Measurements from ENCODE around the gene ITGB5.
"Not testable (repeated sequence)": the region's sequence is repeated elsewhere in the genome, so short reads cannot be mapped to it uniquely, and the experiment has no call there.

The ITGB5 gene

DNA sequence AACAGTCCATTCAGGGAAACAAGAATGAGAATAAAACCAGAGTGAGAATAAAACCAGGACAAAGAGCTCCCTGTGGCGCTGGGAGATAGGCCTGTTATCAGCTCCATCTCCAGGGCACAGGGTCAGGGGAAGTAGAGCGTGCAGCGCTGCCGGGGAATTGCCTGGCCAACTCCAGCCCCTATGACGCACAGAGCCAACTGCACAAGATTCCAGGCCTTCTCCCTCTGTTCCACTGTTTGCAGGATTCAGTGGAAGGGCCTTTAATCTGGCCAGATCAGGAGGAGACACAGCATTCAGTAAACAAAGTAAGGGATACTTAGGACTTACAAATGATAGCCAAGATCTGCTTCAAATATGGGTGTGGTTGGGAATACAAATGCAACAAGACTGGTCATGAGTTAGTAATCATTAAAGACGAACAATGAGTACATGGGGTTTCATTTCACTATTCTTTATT is 49.4 kb downstream of the ITGB5 start:
- no peak for DNase-seq (ENCODE audit: low read depth)

GRCh38 chr3:124837065-124837464 is 50.1 kb downstream of the ITGB5 start:
- no peak for DNase-seq (ENCODE audit: low read depth)

DNA sequence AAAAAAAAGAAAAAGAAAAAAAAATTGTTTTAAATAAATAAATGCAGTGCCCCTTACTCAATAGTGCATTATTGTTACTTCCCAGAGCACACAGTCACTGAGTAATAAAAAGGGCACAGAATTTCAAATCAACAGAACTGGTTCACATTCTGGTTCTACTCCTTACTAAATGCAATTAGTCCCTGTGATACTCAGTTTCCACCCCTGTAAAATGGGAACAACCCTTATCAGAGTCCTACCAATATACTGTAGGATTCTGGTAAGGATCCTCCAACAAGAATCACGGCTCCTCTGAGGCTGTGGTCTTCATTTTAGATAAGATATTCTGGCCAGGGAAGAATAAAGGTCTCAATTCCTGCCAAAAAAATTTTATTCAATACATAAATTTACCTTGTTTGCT is 50.7 kb downstream of the ITGB5 start:
- DNase-seq (ENCODE audit: low read depth), result no peak

DNA sequence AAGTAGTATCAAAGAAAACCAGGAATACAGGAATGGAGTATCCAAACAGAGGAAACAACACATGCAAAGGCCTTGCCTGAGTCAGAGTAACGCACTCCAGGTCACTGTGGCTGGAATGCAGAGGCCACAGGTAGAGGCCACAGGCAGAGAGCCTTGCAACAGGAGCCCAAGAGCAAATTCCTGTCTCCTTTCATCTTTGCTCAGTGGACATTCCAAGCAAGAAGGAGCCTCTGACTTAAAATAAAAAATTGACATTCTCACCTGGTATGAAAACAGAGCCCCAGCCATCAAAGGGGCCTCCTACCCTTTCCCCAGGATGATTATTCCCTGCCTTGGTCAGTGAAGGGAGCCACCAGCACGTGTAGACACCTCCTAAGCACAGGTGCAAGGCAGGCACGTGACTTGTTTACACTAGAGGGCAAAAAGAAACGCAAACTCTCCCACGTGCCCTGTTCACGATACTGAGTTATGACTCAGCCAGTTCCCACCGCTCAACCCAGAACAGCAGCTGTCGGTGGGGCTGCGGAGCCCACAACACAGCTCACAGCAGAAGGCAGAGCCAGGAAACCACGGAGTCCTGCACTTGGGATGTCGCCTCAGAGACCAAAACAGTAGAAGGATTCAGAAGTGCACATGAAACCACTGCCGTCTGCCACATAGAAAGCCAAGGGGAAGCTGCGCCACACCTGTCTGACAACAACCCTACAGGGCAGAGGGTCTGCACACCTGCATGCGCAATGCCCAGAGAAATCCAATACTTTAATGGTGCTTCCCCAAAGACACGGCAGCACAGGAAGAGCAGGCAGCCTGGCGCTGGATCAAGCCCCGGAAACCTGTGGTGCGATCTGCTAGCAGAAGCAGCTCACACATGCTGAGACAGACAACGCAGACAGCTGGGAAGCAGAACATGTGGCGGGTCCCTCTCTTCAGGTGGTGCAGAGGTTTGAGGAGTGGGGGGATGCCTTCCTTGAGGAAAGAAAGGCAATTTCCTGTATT is 52.1 kb downstream of the ITGB5 start:
- DNase-seq (ENCODE audit: low read depth), result peak; percentile 19

DNA sequence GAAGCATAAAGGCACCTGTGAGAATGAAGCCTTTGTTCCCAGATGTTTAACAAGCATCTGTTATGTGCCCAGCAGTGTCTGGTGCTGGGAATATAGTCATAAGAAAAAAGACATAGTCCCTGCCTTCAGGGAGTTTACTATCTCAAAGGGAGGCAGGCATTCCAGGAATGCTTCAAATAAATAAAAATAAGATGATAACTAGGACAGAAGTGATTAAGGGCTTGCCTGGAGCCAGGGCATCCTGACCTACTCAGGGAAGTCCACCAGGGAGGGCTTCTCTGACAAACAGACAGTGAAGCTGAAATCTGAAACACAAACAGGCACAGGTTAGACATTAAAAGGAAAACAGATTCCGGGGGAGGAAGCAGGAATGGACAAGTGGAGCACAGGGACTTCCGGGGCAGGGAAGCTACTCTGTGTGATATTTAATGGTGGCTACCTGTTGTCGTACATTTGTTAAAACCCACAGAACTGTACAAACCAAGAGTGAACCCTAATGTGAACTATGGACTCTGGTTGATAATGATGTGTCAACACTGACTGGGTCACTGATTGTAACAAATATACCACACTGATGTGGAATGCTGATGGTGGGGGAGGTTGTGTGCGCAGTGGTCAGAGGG is 53.3 kb downstream of the ITGB5 start:
- no peak for DNase-seq (ENCODE audit: low read depth)

- no peak for DNase-seq (ENCODE audit: low read depth)
Observed at GRCh38 chr3:124832782-124833709, 54.1 kb downstream of the ITGB5 start.

GRCh38 chr3:124831628-124832199 is 55.5 kb downstream of the ITGB5 start:
- no peak for DNase-seq (ENCODE audit: low read depth)

GRCh38 chr3:124829819-124830554 is 57.2 kb downstream of the ITGB5 start:
- DNase-seq (ENCODE audit: low read depth), result no peak

GRCh38 chr3:124829178-124829818 is 57.9 kb downstream of the ITGB5 start:
- no peak for DNase-seq (ENCODE audit: low read depth)

DNA sequence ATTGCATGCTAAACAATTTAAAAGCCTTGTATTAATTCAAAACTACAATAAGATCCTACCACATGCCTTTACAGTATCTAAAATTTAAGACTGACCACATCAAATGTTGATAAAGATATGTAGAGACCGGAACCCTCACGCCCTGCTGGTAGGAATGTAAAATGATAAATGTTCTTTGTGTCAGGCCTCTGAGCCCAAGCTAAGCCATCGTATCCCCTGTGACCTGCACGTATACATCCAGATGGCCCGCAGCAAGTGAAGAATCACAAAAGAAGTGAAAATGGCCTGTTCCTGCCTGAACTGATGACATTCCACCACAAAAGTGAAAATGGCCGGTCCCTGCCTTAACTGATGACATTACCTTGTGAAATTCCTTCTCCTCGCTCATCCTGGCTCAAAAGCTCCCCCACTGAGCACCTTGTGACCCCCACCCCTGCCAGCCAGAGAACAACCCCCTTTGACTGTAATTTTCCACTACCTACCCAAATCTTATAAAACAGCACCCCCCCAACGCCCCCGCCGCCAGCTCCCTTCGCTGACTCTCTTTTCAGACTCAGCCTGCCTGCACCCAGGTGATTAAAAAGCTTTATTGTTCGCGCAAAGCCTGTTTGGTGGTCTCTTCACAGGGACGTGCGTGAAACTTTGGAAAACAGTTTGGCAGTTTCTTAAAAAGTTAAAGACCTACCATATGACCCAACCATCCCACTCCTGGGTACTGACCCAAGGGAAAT is 59.5 kb downstream of the ITGB5 start:
- DNase-seq (ENCODE audit: low read depth), result not testable (repeated sequence)

DNA sequence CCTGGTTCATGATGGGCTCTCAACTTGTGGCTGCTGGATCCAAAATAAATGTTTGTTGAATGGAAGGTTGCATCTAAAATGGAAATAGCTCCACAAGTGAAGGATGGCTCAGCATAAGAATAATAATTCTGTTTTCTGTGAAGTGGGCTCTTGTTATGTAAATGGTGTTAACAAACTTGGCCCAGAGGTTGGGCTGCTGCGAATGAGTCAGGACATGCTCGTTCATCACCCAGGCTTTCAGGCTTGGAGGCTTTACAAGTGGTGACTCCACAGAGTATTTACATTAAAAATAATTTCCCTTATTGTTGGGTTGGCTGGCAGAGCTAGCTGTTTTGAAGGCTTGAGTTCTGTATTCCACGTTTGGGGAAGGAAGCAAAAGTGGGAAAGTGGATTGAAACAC is 60.5 kb downstream of the ITGB5 start:
- no peak for DNase-seq (ENCODE audit: low read depth)

DNA sequence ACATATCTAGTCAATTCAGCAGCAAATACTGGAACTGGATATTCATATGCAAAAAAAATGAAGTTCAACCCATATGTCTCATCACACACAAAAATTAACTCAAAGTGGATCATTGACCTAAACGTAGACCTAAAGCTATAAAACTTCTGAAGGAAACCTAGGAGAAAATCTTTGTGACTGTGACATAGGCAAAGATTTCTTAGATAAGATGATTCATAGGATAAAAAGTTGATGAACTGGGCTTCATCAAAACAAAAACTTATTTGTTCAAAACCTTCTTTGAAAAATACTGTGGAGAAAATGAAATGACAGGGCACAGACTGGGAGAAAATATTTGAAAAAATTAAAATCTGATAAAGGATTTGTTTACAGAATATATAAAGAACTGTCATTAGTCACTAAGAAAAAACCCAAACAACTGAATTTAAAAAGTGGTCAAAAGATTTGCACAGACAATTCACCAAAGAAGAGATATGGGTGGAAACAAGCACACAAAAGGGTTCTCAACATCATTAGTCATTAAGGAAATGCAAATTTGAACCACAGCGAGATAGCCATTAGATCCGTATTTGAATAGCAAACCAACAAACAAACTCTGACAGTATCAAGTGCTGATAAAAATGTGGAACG is 62.8 kb downstream of the ITGB5 start:
- no peak for DNase-seq (ENCODE audit: low read depth)

GRCh38 chr3:124823648-124824047 is 63.5 kb downstream of the ITGB5 start:
- no peak for DNase-seq (ENCODE audit: low read depth)

DNA sequence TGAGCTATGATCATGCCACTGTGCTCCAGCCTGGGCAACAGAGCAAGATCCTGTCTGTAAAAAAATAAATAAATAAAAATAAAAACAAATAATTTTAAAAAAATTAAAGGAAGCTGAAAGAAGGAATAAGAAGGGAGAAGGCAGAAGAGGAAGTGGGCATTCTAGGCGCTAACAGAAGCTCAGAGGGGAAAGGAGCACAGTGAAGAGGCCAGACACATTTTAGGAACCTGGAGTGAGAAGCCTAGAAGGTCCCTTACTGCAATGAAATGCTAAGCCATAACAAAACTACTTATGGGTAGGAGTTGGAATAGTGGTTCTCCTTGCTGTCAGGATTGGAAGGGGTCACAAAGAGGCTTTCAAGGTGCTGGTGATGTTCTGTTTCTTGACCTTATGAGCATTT is 64.0 kb downstream of the ITGB5 start:
- no peak for DNase-seq (ENCODE audit: low read depth)

GRCh38 chr3:124821356-124821755 is 65.8 kb downstream of the ITGB5 start:
- DNase-seq (ENCODE audit: low read depth), result no peak

GRCh38 chr3:124818398-124819091 is 68.6 kb downstream of the ITGB5 start:
- no peak for DNase-seq (ENCODE audit: low read depth)

- no peak for DNase-seq (ENCODE audit: low read depth)
Observed at GRCh38 chr3:124817079-124817478, 70.1 kb downstream of the ITGB5 start.

DNA sequence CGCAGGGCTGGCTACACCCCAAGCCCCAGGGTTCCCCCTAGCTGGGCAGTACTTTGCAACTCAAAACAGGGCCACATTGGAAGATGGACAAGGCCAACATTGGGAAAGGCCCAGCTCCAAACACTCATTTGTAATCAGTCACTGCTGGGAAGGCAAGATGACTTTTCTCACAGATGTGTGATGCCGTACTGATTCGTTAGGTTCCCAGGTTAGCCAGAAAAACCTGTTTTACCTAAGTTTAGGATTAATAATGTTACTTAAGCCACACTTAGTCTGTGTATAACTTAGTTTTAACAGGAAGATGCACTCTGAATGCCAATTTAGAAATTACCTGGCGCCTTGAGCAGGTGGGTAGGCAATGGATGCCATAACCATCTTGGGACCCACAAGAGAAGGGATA is 71.0 kb downstream of the ITGB5 start:
- DNase-seq (ENCODE audit: low read depth), result no peak

- DNase-seq (ENCODE audit: low read depth), result no peak
Observed at GRCh38 chr3:124815781-124816180, 71.4 kb downstream of the ITGB5 start.

Data from activated T-helper 9 cell treated with anti-CD3 and anti-CD28 coated beads, Interleukin-2, amount 50 U/mL, for 16 hours (primary cell).